ENCODE results near the gene RALY. TPM values are rescaled to one million over a fixed set of nuclear protein-coding genes. Genes with fewer than 3 reads are reported as not detected.
A peak's percentile ranks its signal among the peaks of the same experiment; 100 is the strongest.

Gene RALY
- total and polyA plus RNA-seq, 9 donors, result 51.7 to 131 (median 105) TPM

- intact Hi-C loops (cut with DNase I), result no loop called here
- DNase-seq, result peak in 3 of 5 donors; percentile 24 to 29 (median 25)
- H3K9me3 ChIP-seq, result no peaks in the 10 kb centered on the region
- H3K36me3 ChIP-seq, result no peaks in the 10 kb centered on the region
- H3K4me1 ChIP-seq (ENCODE audit: insufficient read depth), result peaks cover 24% of the 10 kb centered on the region
- WGBS, 3 donors, result 62 to 70% (median 68%) methylated on average over 4 of the region's 4 CpGs
- peak overlapping the region in 1 of 2 donors; percentile 17 for H3K27ac ChIP-seq
- TF ChIP-seq, protein P1, sequence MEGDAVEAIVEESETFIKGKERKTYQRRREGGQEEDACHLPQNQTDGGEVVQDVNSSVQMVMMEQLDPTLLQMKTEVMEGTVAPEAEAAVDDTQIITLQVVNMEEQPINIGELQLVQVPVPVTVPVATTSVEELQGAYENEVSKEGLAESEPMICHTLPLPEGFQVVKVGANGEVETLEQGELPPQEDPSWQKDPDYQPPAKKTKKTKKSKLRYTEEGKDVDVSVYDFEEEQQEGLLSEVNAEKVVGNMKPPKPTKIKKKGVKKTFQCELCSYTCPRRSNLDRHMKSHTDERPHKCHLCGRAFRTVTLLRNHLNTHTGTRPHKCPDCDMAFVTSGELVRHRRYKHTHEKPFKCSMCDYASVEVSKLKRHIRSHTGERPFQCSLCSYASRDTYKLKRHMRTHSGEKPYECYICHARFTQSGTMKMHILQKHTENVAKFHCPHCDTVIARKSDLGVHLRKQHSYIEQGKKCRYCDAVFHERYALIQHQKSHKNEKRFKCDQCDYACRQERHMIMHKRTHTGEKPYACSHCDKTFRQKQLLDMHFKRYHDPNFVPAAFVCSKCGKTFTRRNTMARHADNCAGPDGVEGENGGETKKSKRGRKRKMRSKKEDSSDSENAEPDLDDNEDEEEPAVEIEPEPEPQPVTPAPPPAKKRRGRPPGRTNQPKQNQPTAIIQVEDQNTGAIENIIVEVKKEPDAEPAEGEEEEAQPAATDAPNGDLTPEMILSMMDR (IDR thresholded peaks at IDR 0.05), result no peak
- no peak for TF ChIP-seq EP300 (IDR thresholded peaks at IDR 0.05)
- TF ChIP-seq POLR2A (IDR thresholded peaks at IDR 0.05), result no peak
- H3K4me3 ChIP-seq, result no peak overlapping the region
- no peaks in the 10 kb centered on the region for H3K27me3 ChIP-seq
Measured at GRCh38 chr20:34037121-34037520, 43.4 kb downstream of the RALY start.

DNA sequence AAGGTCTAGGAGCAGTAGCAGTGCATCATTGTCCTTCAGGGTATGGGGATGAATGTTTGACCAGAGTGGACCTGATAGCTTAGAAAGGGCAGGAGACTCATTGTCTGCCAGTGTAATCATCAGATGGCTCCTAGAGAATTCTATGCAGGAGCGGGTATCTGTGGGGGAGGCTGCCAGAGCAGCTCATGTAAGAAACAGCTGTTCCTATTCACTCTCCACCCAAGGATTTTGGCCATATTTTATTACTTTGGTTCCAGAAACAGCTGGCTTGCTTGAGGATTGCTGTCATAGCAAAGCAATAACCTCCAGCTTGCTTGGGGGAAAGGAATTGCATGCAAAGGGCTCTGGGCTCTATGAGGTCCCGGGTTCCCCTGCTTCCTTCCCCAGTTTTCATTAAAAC, 44.1 kb downstream of the RALY start:
- Histone ChIP-seq H3K27me3 (no peaks in the 10 kb centered on the region), H3K27ac (peak overlapping the region in 1 of 2 donors; percentile 17), H3K4me1 (ENCODE audit: insufficient read depth) (peaks cover 24% of the 10 kb centered on the region), H3K36me3 (no peaks in the 10 kb centered on the region), H3K4me3 (no peak overlapping the region), H3K9me3 (no peaks in the 10 kb centered on the region)
- WGBS, 3 donors, result 4 to 7% (median 5%) methylated on average over 2 of the region's 2 CpGs
- DNase-seq, result peak; percentile 37 to 54 (median 40)
- TF ChIP-seq POLR2A (IDR thresholded peaks at IDR 0.05) (no peak), EP300 (IDR thresholded peaks at IDR 0.05) (no peak)
- TF ChIP-seq, protein P1 (IDR thresholded peaks at IDR 0.05), result no peak
- intact Hi-C loops (cut with DNase I), result no loop called here

DNA sequence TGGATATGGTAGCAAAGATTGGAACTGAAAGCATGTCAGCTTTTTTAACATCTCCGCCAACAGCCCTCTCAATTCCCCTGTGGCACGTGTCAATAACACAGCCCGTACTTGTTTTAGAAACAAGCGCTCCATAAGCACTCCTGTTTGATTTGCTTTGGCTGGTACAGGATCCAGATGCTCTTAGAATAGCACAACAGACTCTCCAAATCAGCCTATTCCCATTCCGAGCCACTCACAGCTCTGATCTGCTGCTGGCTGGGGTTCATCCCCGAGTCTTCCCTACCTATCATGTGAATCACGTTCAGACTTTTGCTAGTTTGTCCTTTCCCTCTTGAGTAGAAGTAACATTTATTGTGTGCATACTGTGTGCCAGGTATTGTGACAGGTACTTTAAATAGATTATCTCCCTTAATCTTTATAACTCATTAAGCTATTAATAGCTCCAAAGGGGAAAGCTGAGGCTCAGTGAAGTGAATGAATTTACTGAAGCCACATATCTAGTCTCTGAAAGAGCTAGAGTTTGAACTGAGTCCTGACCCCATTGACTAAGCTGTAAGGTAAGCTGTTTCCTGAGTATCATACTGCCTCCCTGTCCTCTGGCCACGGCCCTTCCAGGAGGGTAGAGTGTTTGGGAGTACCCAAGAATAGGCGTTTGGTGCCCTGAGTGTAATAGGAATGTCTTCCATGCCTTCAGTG, 46.7 kb downstream of the RALY start:
- Histone ChIP-seq H3K4me1 (ENCODE audit: insufficient read depth) (peaks cover 35% of the 10 kb centered on the region), H3K27me3 (no peaks in the 10 kb centered on the region), H3K9me3 (no peaks in the 10 kb centered on the region), H3K36me3 (no peaks in the 10 kb centered on the region), H3K27ac (no peak overlapping the region), H3K4me3 (no peak overlapping the region)
- TF ChIP-seq EP300 (IDR thresholded peaks at IDR 0.05) (no peak), POLR2A (IDR thresholded peaks at IDR 0.05) (no peak)
- TF ChIP-seq, protein P1 (IDR thresholded peaks at IDR 0.05), result no peak
- 58 to 68% (median 60%) methylated on average over 9 of the region's 9 CpGs for WGBS, 3 donors
- no peak for DNase-seq
- intact Hi-C loops (cut with DNase I), result no loop called here

DNA sequence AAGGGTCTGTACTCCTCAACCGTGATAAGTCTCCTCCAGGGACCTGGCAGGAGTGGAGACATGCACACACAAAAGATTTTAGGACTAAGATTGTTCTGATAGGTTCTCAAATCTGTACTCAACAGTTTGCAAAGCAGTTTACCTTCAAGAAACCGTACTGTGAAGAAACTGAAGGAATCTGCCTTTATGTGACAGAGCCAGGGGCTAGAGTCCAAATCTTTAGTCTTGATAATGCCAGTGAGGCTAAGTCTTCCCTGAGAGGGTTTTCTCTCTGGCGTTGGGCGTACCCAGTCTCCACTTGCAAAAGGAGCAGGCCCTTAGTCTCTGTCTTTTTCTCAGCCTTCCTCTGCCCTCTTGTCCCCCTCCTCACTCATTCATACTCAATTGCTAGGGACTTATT, 47.5 kb downstream of the RALY start:
- Histone ChIP-seq H3K4me1 (ENCODE audit: insufficient read depth) (peaks cover 36% of the 10 kb centered on the region), H3K27ac (no peak overlapping the region), H3K9me3 (no peaks in the 10 kb centered on the region), H3K4me3 (no peak overlapping the region), H3K36me3 (no peaks in the 10 kb centered on the region), H3K27me3 (no peaks in the 10 kb centered on the region)
- intact Hi-C loops (cut with DNase I), result no loop called here
- no peak for DNase-seq
- TF ChIP-seq, protein P1 (IDR thresholded peaks at IDR 0.05), result no peak
- no peak for TF ChIP-seq POLR2A (IDR thresholded peaks at IDR 0.05)
- TF ChIP-seq EP300 (IDR thresholded peaks at IDR 0.05), result no peak
- WGBS, 3 donors, result 84 to 89% (median 85%) methylated on average over 4 of the region's 4 CpGs

Data from ovary (tissue), 9 donors.